IPS-18c (cell line): ENCODE measurements around the gene CALML6.

Source experiments
- H3K4me3 ChIP-seq: 2 replicates; pipeline ENCODE4 v1.7.0; 2013; ENCODE audit warnings: low read depth, mild to moderate bottlenecking, low read length, moderate library complexity; ENCODE audit not compliant: insufficient read depth
- H3K9me3 ChIP-seq: one replicate; pipeline ENCODE4 v1.6.1; 2013; ENCODE audit warnings: mild to moderate bottlenecking, low read length, moderate library complexity; ENCODE audit not compliant: control insufficient read depth, insufficient read depth

Gene CALML6

DNA sequence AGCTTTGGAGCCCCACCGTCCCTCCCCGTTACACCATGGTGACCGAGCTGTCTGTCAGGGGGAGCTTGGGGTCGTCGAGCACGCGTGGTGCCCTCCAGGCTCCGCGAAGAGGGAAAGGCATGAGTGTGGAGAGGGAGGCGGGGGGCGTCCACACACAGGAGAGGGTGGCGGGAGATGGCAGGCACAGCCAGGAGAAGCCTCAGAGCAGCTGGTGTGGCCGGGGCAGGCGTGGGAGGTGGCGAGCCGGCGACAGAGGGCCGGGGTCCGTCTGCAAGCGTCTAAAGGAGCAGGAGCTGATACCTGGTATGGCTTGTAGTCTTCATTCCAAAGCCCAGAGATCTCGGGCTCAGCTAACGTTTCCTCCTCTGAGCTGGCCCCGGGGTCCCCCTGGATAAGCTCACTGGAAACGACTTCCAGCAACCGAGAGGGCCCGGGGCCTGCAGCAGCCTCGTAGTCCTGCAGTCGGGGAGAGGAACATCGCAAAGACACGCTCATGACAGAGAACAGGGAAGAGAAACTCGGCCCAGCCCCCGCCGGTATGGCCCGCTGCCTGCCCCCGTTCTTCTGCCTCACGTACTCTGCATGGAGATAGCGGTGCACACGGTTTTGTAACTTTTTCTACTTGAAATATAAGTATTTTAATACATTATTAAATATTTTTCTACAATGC lies 51.1 kb downstream of the CALML6 start:
- no peaks in the 10 kb centered on the region for H3K9me3 ChIP-seq
- H3K4me3 ChIP-seq = no peak overlapping the region
